Kidney (tissue), 14 donors: ENCODE data around the gene SEMA3C. TPM values are rescaled to one million over a fixed set of nuclear protein-coding genes. Genes with fewer than 3 reads are reported as not detected.

ENCODE experiments used
- DNase-seq, 5 donors: peaks; one replicate each; pipeline ENCODE4 v3.0.0-alpha.2; 2013 to 2020
- FAIRE-seq: peaks from 2 replicates; lab custom pipeline; 2012; peaks lifted over from hg19 to GRCh38; lab: Jason Lieb, UNC
- H3K27ac ChIP-seq, 2 donors: one replicate each; pipeline ENCODE4 v1.7.0; 2013; ENCODE audit warnings: low read depth in 2 of 2, low read length in 2 of 2, inconsistent platforms in 1 of 2
- H3K27me3 ChIP-seq: one replicate; pipeline ENCODE4 v1.7.1; 2013; ENCODE audit warnings: low read length, inconsistent platforms; ENCODE audit not compliant: control insufficient read depth, insufficient read depth
- H3K36me3 ChIP-seq, 3 donors: one replicate each; pipeline versions ENCODE4 v1.7.0 to v1.7.1; 2013; ENCODE audit warnings: low read length in 3 of 3, control low read depth in 1 of 3, inconsistent platforms in 1 of 3; ENCODE audit not compliant: insufficient read depth in 3 of 3, control insufficient read depth in 2 of 3
- H3K4me1 ChIP-seq, 3 donors: one replicate each; pipeline versions ENCODE4 v1.7.0 to v1.7.1; 2013; ENCODE audit warnings: low read length in 3 of 3, inconsistent platforms in 1 of 3, low read depth in 1 of 3; ENCODE audit not compliant: control insufficient read depth in 2 of 3, insufficient read depth in 2 of 3
- H3K4me3 ChIP-seq, 3 donors: one replicate each; pipeline versions ENCODE4 v1.7.0 to v1.8.1; 2013; ENCODE audit warnings: low read length in 3 of 3, control low read depth in 1 of 3, inconsistent platforms in 1 of 3
- H3K9ac ChIP-seq, 3 donors: one replicate each; pipeline versions ENCODE4 v1.7.0 to v1.7.1; 2013; ENCODE audit warnings: low read length in 3 of 3, control low read depth in 1 of 3, inconsistent platforms in 1 of 3
- H3K9me3 ChIP-seq, 3 donors: one replicate each; pipeline versions ENCODE4 v1.7.0 to v1.7.1; 2013; ENCODE audit warnings: low read length in 3 of 3, control low read depth in 1 of 3, inconsistent platforms in 1 of 3; ENCODE audit not compliant: control insufficient read depth in 2 of 3, insufficient read depth in 1 of 3
- intact Hi-C: fragments of 100-400 bp; cut with DNase I; formaldehyde crosslinking; loops from one replicate; pipeline ENCODE4 v1.11.1; 2022
- polyA plus RNA-seq: library from polyadenylated mRNA; stranded (reverse); fragments of 350-450 nt; fragmentation: Illumina TruSeq; extraction: RNeasy Lipid Tissue Mini Kit (QIAGEN cat#74804); gene quantifications from one replicate; pipeline ENCODE4 v1.2.3, GENCODE V29; 2014; ENCODE audit warnings: low read depth, low replicate concordance; ENCODE audit not compliant: insufficient read depth
- total RNA-seq: library from RNA; stranded (reverse); fragmentation: NEBNext Ultra II Directional; extraction: Animal tissue kit (Norgen Biotek cat#: 25700); gene quantifications from one replicate; pipeline ENCODE4 v1.2.1, GENCODE V29; 2021
- TF ChIP-seq, protein P1 (sequence below): IDR thresholded peaks from 3 replicates; pipeline ENCODE4 v1.5.1; 2012; ENCODE audit warnings: mild to moderate bottlenecking, moderate library complexity, borderline replicate concordance; ENCODE audit not compliant: insufficient read depth; ENCODE audit errors: extremely low read depth
- donor health status: control.
- donor health status: control.
- donor health status: control.
- donor health status: control.
- donor health status: control.
- donor health status: DM: yes; HTN: yes; CAD: no.
- donor health status: Normal renal cell carcinoma (clear cell type).

The SEMA3C gene
- total and polyA plus RNA-seq, 2 donors from 2014 or later, result 3.9 to 17.2 TPM

DNA sequence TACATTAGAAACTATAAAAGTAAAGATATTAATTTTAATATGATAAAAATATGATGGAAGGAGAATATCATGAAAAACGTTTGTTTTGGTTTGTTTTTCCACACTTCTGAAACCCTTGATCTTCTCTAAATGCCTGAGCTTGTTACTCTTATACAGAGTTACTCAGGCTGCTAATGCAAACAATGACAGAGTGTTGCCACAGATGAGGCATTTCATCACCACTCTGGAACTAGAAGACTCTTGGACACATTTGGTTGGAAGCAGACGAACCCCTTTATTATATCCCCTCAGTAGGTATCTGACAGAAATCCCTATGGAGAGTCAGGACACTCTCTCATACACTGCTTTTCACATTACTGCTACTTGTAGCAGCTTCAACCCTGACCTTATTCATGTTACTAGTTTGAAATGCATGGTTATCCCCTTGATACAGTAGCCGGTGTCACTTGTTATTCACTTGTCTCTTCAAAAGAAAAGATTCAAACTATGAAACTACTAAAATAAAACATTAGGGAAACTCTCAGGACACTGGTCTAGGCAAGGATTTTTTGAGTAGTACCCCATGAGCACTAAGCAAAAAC is 66.9 kb downstream of the SEMA3C start:
- Histone ChIP-seq H3K27ac (no peak overlapping the region), H3K9ac (no peak overlapping the region), H3K36me3 (no peaks in the 10 kb centered on the region), H3K4me3 (no peak overlapping the region), H3K27me3 (no peaks in the 10 kb centered on the region), H3K4me1 (no peaks in the 10 kb centered on the region), H3K9me3 (no peaks in the 10 kb centered on the region)
- FAIRE-seq (no peak), DNase-seq (no peak)
- intact Hi-C loops, result no loop called here
- TF ChIP-seq, protein P1, sequence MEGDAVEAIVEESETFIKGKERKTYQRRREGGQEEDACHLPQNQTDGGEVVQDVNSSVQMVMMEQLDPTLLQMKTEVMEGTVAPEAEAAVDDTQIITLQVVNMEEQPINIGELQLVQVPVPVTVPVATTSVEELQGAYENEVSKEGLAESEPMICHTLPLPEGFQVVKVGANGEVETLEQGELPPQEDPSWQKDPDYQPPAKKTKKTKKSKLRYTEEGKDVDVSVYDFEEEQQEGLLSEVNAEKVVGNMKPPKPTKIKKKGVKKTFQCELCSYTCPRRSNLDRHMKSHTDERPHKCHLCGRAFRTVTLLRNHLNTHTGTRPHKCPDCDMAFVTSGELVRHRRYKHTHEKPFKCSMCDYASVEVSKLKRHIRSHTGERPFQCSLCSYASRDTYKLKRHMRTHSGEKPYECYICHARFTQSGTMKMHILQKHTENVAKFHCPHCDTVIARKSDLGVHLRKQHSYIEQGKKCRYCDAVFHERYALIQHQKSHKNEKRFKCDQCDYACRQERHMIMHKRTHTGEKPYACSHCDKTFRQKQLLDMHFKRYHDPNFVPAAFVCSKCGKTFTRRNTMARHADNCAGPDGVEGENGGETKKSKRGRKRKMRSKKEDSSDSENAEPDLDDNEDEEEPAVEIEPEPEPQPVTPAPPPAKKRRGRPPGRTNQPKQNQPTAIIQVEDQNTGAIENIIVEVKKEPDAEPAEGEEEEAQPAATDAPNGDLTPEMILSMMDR, result no peak

DNA sequence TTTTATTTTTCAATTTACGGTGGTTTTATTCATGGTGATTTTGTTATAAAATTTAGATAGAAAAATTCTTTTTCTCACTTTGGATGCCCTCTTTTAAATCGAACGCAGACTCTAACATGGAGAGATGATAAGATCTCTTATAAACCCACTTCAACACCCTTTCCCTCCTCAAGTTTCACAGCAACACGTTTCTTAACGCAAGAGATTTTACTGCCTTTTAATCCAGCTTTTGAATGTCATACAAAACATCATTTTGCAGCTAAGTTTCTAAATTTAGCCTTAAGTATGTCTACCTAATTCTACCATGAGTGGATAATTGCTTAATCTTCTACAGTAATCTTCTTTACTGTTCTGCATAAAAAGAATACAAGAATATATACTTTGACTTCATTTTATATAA is 70.0 kb downstream of the SEMA3C start:
- Histone ChIP-seq H3K9ac (no peak overlapping the region), H3K4me3 (no peak overlapping the region), H3K36me3 (no peaks in the 10 kb centered on the region), H3K4me1 (no peaks in the 10 kb centered on the region), H3K9me3 (no peaks in the 10 kb centered on the region), H3K27ac (no peak overlapping the region), H3K27me3 (no peaks in the 10 kb centered on the region)
- TF ChIP-seq, protein P1, result no peak
- FAIRE-seq, result no peak
- intact Hi-C loops, result no loop called here
- DNase-seq, result no peak

DNA sequence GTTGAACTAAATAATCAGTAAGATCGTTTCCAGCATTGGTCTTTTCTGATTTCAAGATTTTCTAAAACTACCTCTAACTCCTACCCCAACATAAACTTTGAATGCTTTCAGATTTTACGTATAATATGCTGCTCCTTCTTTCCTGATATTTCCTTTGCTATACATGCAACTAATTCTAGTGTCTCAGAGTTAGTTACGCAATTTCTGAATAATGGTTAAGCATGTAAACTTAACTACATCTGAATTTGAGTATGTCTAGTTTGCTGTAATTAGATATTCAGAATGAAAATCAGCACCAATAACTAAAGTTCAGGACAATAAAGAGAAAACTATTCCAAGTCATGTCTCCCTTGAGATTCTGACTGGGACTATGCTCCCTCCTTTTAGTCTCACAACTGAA is 71.0 kb downstream of the SEMA3C start:
- FAIRE-seq (no peak), DNase-seq (no peak)
- Histone ChIP-seq H3K9ac (no peak overlapping the region), H3K9me3 (no peaks in the 10 kb centered on the region), H3K4me1 (no peaks in the 10 kb centered on the region), H3K27ac (no peak overlapping the region), H3K36me3 (no peaks in the 10 kb centered on the region), H3K27me3 (no peaks in the 10 kb centered on the region), H3K4me3 (no peak overlapping the region)
- TF ChIP-seq, protein P1, result no peak
- intact Hi-C loops, result no loop called here

DNA sequence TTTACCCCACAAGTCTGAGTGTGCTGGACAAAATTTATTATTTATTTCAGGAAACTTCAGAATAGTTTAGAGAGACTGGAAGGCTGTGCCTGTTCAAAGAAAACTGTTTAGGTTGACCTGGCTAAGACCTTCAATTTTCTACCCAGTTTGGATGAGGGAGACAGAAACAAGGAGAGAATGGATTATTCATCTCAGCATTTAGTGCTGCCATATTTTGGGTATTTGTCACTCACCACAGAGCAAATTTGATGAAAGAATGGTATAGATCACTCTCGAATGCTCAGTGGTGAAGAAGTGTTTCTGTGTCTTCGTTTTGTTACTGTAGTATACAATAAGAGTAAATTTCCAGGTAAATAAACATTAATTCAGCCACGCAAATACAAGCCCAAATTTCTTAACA is 71.8 kb downstream of the SEMA3C start:
- no peak overlapping the region for H3K9ac ChIP-seq
- intact Hi-C loops, result no loop called here
- no peak overlapping the region for H3K27ac ChIP-seq
- no peaks in the 10 kb centered on the region for H3K9me3 ChIP-seq
- FAIRE-seq, result no peak
- H3K27me3 ChIP-seq, result no peaks in the 10 kb centered on the region
- no peaks in the 10 kb centered on the region for H3K4me1 ChIP-seq
- no peaks in the 10 kb centered on the region for H3K36me3 ChIP-seq
- TF ChIP-seq, protein P1, result no peak
- no peak overlapping the region for H3K4me3 ChIP-seq
- no peak for DNase-seq
